Ishikawa (cell line): ENCODE measurements around the gene PSD2.

Experiments used
- CEBPB ChIP-seq: IDR thresholded peaks from 2 replicates; pipeline ENCODE4 v1.6.1; 2012
- EGR1 ChIP-seq: IDR thresholded peaks from 2 replicates; pipeline ENCODE4 v1.6.1; 2012
- EP300 ChIP-seq: IDR thresholded peaks from 2 replicates; pipeline ENCODE4 v1.6.1; 2012; ENCODE audit warnings: borderline replicate concordance
- NFIC ChIP-seq: IDR thresholded peaks from 2 replicates; pipeline ENCODE4 v1.6.1; 2012
- TAF1 ChIP-seq: IDR thresholded peaks from 2 replicates; pipeline ENCODE4 v1.6.1; 2012; ENCODE audit warnings: low read depth, mild to moderate bottlenecking
- TEAD4 ChIP-seq: IDR thresholded peaks from 2 replicates; pipeline ENCODE4 v1.6.1; 2012
- YY1 ChIP-seq: IDR thresholded peaks from 2 replicates; pipeline ENCODE4 v1.6.1; 2012; ENCODE audit warnings: low read depth
- TF ChIP-seq, protein P1 (sequence below): IDR thresholded peaks from 2 replicates; pipeline ENCODE4 v1.6.1; 2012

DNA sequence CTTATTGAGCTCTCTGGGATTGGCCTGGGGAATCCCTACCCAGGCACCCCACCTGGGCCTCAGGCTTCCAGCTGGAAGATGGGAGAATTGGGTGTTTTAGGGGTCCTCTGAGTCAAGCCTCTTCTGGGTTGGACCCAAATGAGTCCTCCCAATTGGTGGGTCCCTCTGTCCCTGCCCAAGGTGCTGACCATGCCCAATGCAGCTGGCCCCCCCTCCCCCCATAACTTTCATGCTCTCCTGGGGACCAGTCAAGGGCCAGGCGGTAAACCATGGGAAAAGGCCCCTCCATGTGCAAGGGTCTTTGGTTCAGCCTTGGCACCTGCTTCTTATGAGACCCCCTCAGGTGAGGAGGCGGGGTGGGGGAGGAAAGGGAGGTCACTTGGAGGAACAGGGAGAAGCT is 3.4 kb upstream of the PSD2 start:
- no peak for TF ChIP-seq TAF1
- TF ChIP-seq YY1 = no peak
- TF ChIP-seq, protein P1, sequence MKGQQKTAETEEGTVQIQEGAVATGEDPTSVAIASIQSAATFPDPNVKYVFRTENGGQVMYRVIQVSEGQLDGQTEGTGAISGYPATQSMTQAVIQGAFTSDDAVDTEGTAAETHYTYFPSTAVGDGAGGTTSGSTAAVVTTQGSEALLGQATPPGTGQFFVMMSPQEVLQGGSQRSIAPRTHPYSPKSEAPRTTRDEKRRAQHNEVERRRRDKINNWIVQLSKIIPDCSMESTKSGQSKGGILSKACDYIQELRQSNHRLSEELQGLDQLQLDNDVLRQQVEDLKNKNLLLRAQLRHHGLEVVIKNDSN = no peak
- TF ChIP-seq EP300 = no peak
- no peak for TF ChIP-seq TEAD4
- TF ChIP-seq CEBPB = no peak
- TF ChIP-seq EGR1 = no peak
- no peak for TF ChIP-seq NFIC
